GM10847 (cell line): ENCODE data around the gene DVL1.

Experiments
- POLR2A ChIP-seq: IDR thresholded peaks from 2 replicates; pipeline ENCODE4 v1.6.1; 2011; ENCODE audit not compliant: insufficient read length; ENCODE audit errors: extremely low read depth

Gene DVL1

GRCh38 chr1:1349256-1350012 is at the start of gene DVL1:
Gene DVL1, minus strand, starts transcription at chr1:1349418. Its CDS starts 353 bp downstream, at chr1:1349065.
- TF ChIP-seq POLR2A = peak; percentile 79

GRCh38 chr1:1398677-1399186 is 49.5 kb upstream of the DVL1 start:
- no peak for TF ChIP-seq POLR2A

GRCh38 chr1:1397839-1398523 is 48.8 kb upstream of the DVL1 start:
- no peak for TF ChIP-seq POLR2A

GRCh38 chr1:1395166-1395565 is 45.9 kb upstream of the DVL1 start:
- no peak for TF ChIP-seq POLR2A

GRCh38 chr1:1394116-1394515 is 44.9 kb upstream of the DVL1 start:
- no peak for TF ChIP-seq POLR2A

GRCh38 chr1:1393428-1393827 is 44.2 kb upstream of the DVL1 start:
- TF ChIP-seq POLR2A = no peak

GRCh38 chr1:1393014-1393413 is 43.8 kb upstream of the DVL1 start:
- TF ChIP-seq POLR2A = no peak

GRCh38 chr1:1391225-1391624 is 42.0 kb upstream of the DVL1 start:
- TF ChIP-seq POLR2A = no peak

GRCh38 chr1:1390675-1391074 is 41.5 kb upstream of the DVL1 start:
- no peak for TF ChIP-seq POLR2A

GRCh38 chr1:1388078-1388472 is 38.9 kb upstream of the DVL1 start:
- TF ChIP-seq POLR2A = no peak

GRCh38 chr1:1387098-1388077 is 38.2 kb upstream of the DVL1 start:
- TF ChIP-seq POLR2A = no peak

- no peak for TF ChIP-seq POLR2A
Measured at GRCh38 chr1:1385931-1386330, 36.7 kb upstream of the DVL1 start.

- TF ChIP-seq POLR2A = no peak
Measured at GRCh38 chr1:1381294-1381693, 32.1 kb upstream of the DVL1 start.

- no peak for TF ChIP-seq POLR2A
Measured at GRCh38 chr1:1380860-1381259, 31.6 kb upstream of the DVL1 start.

GRCh38 chr1:1377540-1378205 is 28.5 kb upstream of the DVL1 start:
- no peak for TF ChIP-seq POLR2A
